Cardiac fibroblast (primary cell): Measurements from ENCODE around the gene ANAPC10.
"Not testable (repeated sequence)": the region's sequence is repeated elsewhere in the genome, so short reads cannot be mapped to it uniquely, and the experiment has no call there.

Source experiments
- DNase-seq, 2 donors: peaks; one replicate each; pipeline versions ENCODE4 v3.0.0 to v3.0.0-alpha.2; 2010; ENCODE audit warnings: low read depth in 2 of 2
- H3K4me3 ChIP-seq, 2 donors: replicated peaks in 1 of 2; 1 replicate in 1 of 2; 2 replicates in 1 of 2; pipeline ENCODE4 v1.5.1; 2011; ENCODE audit warnings: low read depth in 2 of 2, low read length in 2 of 2, mild to moderate bottlenecking in 2 of 2, moderate library complexity in 1 of 2
- CTCF ChIP-seq: IDR thresholded peaks from one replicate; pipeline ENCODE4 v1.5.1; 2011; ENCODE audit warnings: low read depth, mild to moderate bottlenecking, low read length, inconsistent platforms

Gene ANAPC10, protein sequence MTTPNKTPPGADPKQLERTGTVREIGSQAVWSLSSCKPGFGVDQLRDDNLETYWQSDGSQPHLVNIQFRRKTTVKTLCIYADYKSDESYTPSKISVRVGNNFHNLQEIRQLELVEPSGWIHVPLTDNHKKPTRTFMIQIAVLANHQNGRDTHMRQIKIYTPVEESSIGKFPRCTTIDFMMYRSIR

GRCh38 chr4:145097821-145098674 is at the start of gene ANAPC10, which contains the start of gene ABCE1:
ANAPC10 (minus strand) TSS chr4:145098196; CDS start chr4:145096099, 2,097 bp downstream.
ABCE1 (plus strand) TSS chr4:145098311; CDS start chr4:145104413, 6,102 bp downstream.
- peak; percentile 32 for TF ChIP-seq CTCF
- H3K4me3 ChIP-seq: peak within 1 kb of the TSS; percentile 83 to 93
- peak; percentile 99 for DNase-seq

DNA sequence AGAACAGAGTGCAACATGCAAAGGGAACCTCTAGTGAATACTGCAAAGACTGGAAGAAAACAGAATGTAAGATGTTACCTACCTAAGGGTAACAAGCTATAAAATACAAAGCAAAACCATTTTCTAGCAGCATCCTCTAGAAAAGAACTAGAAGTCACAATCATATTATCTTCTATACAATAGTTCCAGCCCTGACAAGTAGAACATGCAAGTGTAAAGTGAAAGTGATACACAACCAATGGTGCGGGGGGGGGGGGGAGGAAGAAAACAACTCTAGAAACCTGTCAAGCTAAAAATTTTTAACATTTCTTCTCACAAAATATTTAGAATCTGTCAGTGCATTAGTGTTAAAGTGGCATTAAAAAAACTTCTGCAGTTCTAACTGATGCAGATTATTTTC is 38.2 kb upstream of the ANAPC10 start:
- H3K4me3 ChIP-seq, DNase-seq: not testable (repeated sequence)

DNA sequence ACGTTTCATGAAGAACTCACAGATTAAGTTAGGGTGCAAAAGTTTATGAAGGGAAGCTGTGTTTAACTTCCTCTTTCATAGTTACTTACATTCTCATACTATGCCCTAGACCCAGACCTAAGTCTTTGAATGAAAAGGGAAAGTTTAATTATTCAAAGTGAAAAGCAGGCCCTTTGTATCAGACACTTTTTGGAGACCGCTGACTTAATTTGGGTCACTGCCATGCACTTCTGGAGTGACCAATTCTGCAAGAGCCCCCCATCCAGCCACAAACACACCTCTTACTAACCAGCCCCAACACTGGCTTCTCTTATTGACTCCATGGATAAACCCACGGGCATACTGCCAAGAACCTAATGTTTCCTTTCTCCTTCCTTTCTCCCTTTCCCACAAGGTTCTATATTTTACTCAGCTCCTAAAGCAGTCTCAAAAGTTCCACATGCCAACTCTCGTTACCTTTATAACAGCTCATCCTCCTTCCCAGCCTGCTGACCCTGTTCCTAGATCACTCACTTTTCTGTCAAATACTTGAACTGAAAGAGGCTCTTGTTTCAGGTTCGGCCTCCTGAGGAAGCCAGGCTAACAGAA is 34.6 kb upstream of the ANAPC10 start:
- no peak overlapping the region for H3K4me3 ChIP-seq
- TF ChIP-seq CTCF: no peak
- DNase-seq: peak; percentile 19 to 39

GRCh38 chr4:145131848-145132247 is 33.9 kb upstream of the ANAPC10 start:
- no peak for DNase-seq
- no peak overlapping the region for H3K4me3 ChIP-seq
- no peak for TF ChIP-seq CTCF

- no peak for TF ChIP-seq CTCF
- no peak overlapping the region for H3K4me3 ChIP-seq
- DNase-seq: peak; percentile 77 to 83
Observed at GRCh38 chr4:145130788-145131399, 32.9 kb upstream of the ANAPC10 start.

DNA sequence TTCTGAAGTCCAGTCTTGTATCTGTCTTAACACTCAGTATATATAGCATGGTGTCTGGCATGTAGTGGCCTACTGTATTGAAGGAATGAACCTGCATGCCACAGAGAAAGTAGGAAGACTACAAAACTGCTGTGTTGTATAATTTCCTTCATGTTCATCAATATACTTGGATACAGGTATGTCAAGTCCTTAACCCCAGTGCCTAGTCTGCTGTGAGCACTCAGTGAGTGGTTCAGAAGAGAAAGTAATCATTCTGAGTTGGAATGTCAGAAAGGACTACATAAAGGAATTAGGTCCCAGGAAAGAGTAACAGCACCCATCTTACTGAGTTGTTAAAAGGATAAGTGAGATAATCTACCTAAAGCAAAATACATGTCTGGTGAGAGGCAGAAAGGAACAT is 32.1 kb upstream of the ANAPC10 start:
- DNase-seq: no peak
- no peak for TF ChIP-seq CTCF
- no peak overlapping the region for H3K4me3 ChIP-seq

DNA sequence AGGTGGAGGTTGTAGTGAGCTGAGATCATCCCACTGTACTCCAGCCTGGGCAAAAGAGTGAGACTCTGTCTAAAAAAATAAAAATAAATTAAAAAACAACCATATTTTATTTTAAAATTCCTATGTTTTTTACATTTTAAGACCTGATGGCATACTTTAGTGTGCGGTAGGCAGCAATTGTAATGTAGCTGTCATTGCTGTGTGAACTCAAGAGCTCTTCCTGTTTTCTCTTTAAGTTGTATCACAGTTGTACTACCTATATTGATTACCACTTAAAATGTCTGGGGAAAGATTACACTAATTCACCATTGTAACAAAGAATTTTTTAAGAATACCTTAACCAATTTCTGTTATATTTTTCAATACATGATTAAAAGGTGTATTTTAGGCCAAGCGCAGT is 27.4 kb upstream of the ANAPC10 start:
- no peak overlapping the region for H3K4me3 ChIP-seq
- TF ChIP-seq CTCF: no peak
- DNase-seq: no peak
